ENCODE results near the gene SH3RF1.

Gene SH3RF1

GRCh38 chr4:169137558-169137920 is 133.2 kb downstream of the SH3RF1 start:
- H3K4me3 ChIP-seq (ENCODE audit: low read length), result no peak overlapping the region
- H3K27ac ChIP-seq (ENCODE audit: low read length), result no peak overlapping the region
- H3K36me3 ChIP-seq (replicated peaks; ENCODE audit: low read depth, low read length), result no peaks in the 10 kb centered on the region
- no peak overlapping the region for H3K9ac ChIP-seq (ENCODE audit: low read length)
- TF ChIP-seq EZH2phosphoT487 (IDR thresholded peaks at IDR 0.05; ENCODE audit: low read depth) (no peak), CTCF (IDR thresholded peaks at IDR 0.05; ENCODE audit: low read depth, low read length) (no peak)
- H2AFZ ChIP-seq (ENCODE audit: low read depth, low read length), result no peak overlapping the region
- no peak overlapping the region for H3K4me2 ChIP-seq (ENCODE audit: low read length)
- H3K27me3 ChIP-seq (ENCODE audit: low read depth, low read length), result peaks cover 3% of the 10 kb centered on the region; the same call in 1 of the 2 replicates
- H3K4me1 ChIP-seq (ENCODE audit: low read length), result no peaks in the 10 kb centered on the region
- H3K79me2 ChIP-seq (ENCODE audit: low read length), result no peaks in the 10 kb centered on the region
- no peaks in the 10 kb centered on the region for H4K20me1 ChIP-seq (ENCODE audit: insufficient read depth, low read length)
- no peaks in the 10 kb centered on the region for H3K9me3 ChIP-seq (ENCODE audit: insufficient read depth, low read length)

GRCh38 chr4:169136796-169137557 is 133.8 kb downstream of the SH3RF1 start:
- Histone ChIP-seq H3K36me3 (replicated peaks; ENCODE audit: low read depth, low read length) (no peaks in the 10 kb centered on the region), H3K4me3 (ENCODE audit: low read length) (no peak overlapping the region)

DNA sequence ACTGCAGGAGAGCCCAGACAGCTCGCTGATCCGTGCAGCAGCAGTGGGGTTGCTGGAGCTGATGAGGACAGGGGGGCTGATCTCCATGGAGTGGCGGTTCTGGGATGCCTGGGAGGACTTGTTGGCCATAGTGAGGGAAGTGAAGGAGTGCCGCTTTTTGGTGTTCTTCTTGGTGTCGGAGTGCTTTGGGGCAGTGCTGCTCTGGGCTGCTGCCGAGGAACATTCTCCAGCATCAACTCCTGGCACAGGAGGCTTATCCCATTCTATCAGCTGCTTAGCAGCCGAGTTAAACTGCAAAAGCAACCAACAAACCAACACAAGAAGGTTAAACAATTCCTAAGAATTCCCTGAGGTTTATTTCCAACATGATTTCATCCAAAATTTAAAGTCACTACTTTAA is 134.4 kb downstream of the SH3RF1 start:
- Histone ChIP-seq H3K79me2 (ENCODE audit: low read length) (no peaks in the 10 kb centered on the region), H3K27ac (ENCODE audit: low read length) (no peak overlapping the region)

More at GRCh38 chr4:169136796-169137557, 133.8 kb downstream of the SH3RF1 start:
- Histone ChIP-seq H3K4me2 (ENCODE audit: low read length) (no peak overlapping the region), H2AFZ (ENCODE audit: low read depth, low read length) (no peak overlapping the region), H3K9me3 (ENCODE audit: insufficient read depth, low read length) (no peaks in the 10 kb centered on the region), H3K9ac (ENCODE audit: low read length) (no peak overlapping the region), H4K20me1 (ENCODE audit: insufficient read depth, low read length) (no peaks in the 10 kb centered on the region), H3K79me2 (ENCODE audit: low read length) (no peaks in the 10 kb centered on the region), H3K4me1 (ENCODE audit: low read length) (no peaks in the 10 kb centered on the region), H3K27ac (ENCODE audit: low read length) (no peak overlapping the region), H3K27me3 (ENCODE audit: low read depth, low read length) (peaks cover 3% of the 10 kb centered on the region; the same call in 1 of the 2 replicates)
- no peak for TF ChIP-seq CTCF (IDR thresholded peaks at IDR 0.05; ENCODE audit: low read depth, low read length)
- TF ChIP-seq EZH2phosphoT487 (IDR thresholded peaks at IDR 0.05; ENCODE audit: low read depth), result no peak

More for the DNA sequence above, 134.4 kb downstream of the SH3RF1 start:
- Histone ChIP-seq H3K36me3 (replicated peaks; ENCODE audit: low read depth, low read length) (no peaks in the 10 kb centered on the region), H3K4me2 (ENCODE audit: low read length) (no peak overlapping the region), H4K20me1 (ENCODE audit: insufficient read depth, low read length) (no peaks in the 10 kb centered on the region), H3K9me3 (ENCODE audit: insufficient read depth, low read length) (no peaks in the 10 kb centered on the region), H3K27me3 (ENCODE audit: low read depth, low read length) (peaks cover 3% of the 10 kb centered on the region; the same call in 1 of the 2 replicates), H3K4me3 (ENCODE audit: low read length) (no peak overlapping the region), H3K4me1 (ENCODE audit: low read length) (no peaks in the 10 kb centered on the region), H2AFZ (ENCODE audit: low read depth, low read length) (no peak overlapping the region), H3K9ac (ENCODE audit: low read length) (no peak overlapping the region)
- TF ChIP-seq CTCF (IDR thresholded peaks at IDR 0.05; ENCODE audit: low read depth, low read length), result no peak
- no peak for TF ChIP-seq EZH2phosphoT487 (IDR thresholded peaks at IDR 0.05; ENCODE audit: low read depth)
